BJ (cell line): ENCODE measurements around the gene PRL. TPM values are rescaled to one million over a fixed set of nuclear protein-coding genes. Genes with fewer than 3 reads are reported as not detected.

ENCODE experiments used
- CTCF ChIA-PET: fragments of 350-600 bp; formaldehyde crosslinking; extraction: SDS; loops from one replicate; lab custom pipeline; 2021; ENCODE audit warnings: antibody characterized with exemption, inconsistent platforms; lab: Yijun Ruan, JAX
- POLR2A ChIA-PET: fragments of 300-600 bp; sonication (Branson Sonifier 250); formaldehyde crosslinking; extraction: SDS; loops from one replicate; lab custom pipeline; 2021; ENCODE audit warnings: antibody characterized with exemption; lab: Charles Lee
- DNase-seq: peaks from one replicate; pipeline ENCODE4 v3.0.0-alpha.2; 2011; ENCODE audit warnings: low read depth
- H3K27me3 ChIP-seq: 2 replicates; pipeline ENCODE4 v1.6.0; 2011; ENCODE audit warnings: low read length; ENCODE audit not compliant: control insufficient read depth, insufficient read depth
- H3K36me3 ChIP-seq: 2 replicates; pipeline ENCODE4 v1.5.1; 2011; ENCODE audit warnings: low read length; ENCODE audit not compliant: control insufficient read depth, insufficient read depth
- H3K4me3 ChIP-seq: 2 replicates; pipeline ENCODE4 v1.5.1; 2011; ENCODE audit warnings: low read depth, mild to moderate bottlenecking, control low read depth, low read length
- polyA plus RNA-seq: library from polyadenylated mRNA; depleted of rRNA; stranded (reverse); fragments of >200 nt; gene quantifications from 2 replicates; pipeline ENCODE4 v1.2.3, GENCODE V29; 2011
- TF ChIP-seq, protein P1 (sequence below): IDR thresholded peaks from 2 replicates; pipeline ENCODE4 v1.5.1; 2011; ENCODE audit warnings: low read depth, mild to moderate bottlenecking, control low read depth, inconsistent platforms, low read length, moderate library complexity; ENCODE audit not compliant: insufficient read depth

PRL gene
- polyA plus RNA-seq, 1 experiment = not detected

DNA sequence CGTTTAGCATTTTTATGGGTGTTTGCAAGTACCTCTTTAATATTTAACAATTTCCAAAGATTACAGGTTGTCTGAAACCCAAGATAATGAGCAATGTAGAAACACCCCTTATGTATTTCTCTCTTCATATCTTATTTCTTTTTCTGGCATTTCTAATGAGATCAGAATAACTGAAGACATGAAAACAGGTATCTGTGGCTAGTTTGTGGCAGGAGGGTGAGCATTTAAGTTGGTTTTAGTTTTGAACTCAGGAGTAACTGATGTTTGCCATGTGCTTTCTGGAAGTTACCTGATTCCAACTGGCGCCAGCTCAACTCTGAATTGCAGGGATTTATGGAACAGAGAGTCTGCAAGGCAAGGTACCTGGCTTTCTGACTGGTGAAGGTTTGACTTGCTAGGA, 35.4 kb upstream of the PRL start:
- no peaks in the 10 kb centered on the region for H3K27me3 ChIP-seq
- no peaks in the 10 kb centered on the region for H3K36me3 ChIP-seq
- TF ChIP-seq, protein P1, sequence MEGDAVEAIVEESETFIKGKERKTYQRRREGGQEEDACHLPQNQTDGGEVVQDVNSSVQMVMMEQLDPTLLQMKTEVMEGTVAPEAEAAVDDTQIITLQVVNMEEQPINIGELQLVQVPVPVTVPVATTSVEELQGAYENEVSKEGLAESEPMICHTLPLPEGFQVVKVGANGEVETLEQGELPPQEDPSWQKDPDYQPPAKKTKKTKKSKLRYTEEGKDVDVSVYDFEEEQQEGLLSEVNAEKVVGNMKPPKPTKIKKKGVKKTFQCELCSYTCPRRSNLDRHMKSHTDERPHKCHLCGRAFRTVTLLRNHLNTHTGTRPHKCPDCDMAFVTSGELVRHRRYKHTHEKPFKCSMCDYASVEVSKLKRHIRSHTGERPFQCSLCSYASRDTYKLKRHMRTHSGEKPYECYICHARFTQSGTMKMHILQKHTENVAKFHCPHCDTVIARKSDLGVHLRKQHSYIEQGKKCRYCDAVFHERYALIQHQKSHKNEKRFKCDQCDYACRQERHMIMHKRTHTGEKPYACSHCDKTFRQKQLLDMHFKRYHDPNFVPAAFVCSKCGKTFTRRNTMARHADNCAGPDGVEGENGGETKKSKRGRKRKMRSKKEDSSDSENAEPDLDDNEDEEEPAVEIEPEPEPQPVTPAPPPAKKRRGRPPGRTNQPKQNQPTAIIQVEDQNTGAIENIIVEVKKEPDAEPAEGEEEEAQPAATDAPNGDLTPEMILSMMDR = no peak
- CTCF ChIA-PET = no interaction called here
- H3K4me3 ChIP-seq = no peak overlapping the region
- no peak for DNase-seq
- POLR2A ChIA-PET = no interaction called here

DNA sequence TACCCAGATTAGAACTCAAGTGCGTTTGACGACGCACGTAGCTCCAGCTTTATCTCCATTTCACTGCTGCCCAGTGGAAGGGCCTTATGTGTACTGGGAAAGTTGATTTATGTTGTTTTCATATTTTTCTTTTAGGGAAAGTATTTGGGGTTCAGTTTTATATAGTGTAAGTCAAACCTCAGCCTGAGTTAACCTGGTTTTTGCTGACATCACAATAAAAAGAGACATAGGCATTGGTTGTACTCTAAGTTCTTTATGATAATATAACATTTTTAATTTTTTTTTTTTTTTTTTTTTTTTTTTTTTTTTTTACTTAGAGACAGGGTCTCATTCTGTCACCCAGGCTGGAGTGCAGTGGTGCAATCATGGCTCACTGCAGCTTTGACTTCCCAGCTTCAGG, 34.1 kb upstream of the PRL start:
- TF ChIP-seq, protein P1 = no peak
- H3K4me3 ChIP-seq = no peak overlapping the region
- no peaks in the 10 kb centered on the region for H3K36me3 ChIP-seq
- no peaks in the 10 kb centered on the region for H3K27me3 ChIP-seq
- CTCF ChIA-PET = no interaction called here
- POLR2A ChIA-PET = no interaction called here
- DNase-seq = no peak

DNA sequence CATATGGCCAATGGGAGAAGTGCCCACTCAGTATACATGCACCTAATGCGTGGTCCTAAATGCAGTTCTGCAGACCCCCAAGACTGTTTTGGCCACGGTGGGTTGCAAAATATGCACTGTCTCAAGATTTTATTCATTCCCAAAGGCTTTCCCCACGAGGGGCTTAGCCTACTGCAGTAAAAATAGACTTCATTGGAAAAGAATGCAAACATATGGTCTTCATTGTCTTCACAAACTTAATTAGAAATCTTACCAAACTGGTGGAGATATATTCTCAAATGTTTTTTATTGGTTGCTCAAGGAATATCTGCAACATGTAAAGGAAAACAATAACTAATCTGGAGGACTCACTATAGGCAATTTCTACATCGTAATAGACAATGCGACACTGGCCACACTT, 31.6 kb upstream of the PRL start:
- ChIA-PET CTCF (no interaction called here), POLR2A (no interaction called here)
- DNase-seq = no peak
- Histone ChIP-seq H3K36me3 (no peaks in the 10 kb centered on the region), H3K27me3 (no peaks in the 10 kb centered on the region), H3K4me3 (no peak overlapping the region)
- TF ChIP-seq, protein P1 = no peak

DNA sequence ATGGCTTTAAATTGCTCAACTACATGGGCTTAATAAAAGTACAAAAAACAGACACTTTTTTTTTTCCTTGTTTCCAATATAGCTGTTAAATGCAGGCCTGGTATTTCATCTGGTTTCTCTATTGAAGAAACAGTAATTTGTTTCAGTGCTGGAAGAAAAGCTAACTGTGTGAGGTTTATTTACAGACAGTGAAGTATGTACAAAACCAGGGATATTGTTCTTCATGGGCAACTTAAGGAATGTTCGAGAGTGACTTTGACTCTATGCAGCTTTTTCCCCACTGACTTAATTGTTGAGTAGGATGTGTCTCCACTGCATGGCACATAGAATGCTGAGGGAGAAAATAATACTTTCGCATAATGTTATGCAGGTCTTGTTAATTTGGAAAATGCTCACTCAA, 31.0 kb upstream of the PRL start:
- Histone ChIP-seq H3K4me3 (no peak overlapping the region), H3K36me3 (no peaks in the 10 kb centered on the region), H3K27me3 (no peaks in the 10 kb centered on the region)
- POLR2A ChIA-PET = no interaction called here
- TF ChIP-seq, protein P1 = no peak
- CTCF ChIA-PET = interaction anchor here (0.6 kb wide), 1 partner anchor 10 kb away, joined by 3 read pairs; no protein-coding TSS in a partner anchor
- DNase-seq = no peak

DNA sequence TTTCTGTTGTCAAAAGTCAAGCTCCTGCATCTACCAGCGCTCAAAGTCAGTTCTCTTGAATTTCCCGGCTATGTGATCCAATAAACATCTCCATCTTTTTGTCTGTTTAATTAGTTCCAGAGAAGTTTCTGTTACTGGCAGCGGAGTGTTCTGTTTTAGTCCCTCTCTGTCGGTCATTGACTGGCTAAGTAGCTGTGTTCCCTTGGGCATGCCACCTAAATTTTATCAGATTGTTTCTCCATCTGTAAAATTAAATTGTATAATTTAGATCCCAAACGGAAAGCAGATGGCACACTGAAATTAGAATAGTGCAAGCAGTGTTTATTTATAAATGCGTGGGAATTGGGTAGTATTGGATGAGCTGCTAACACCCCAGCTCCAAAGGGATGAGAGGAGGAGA, 29.7 kb upstream of the PRL start:
- ChIA-PET CTCF (no interaction called here), POLR2A (no interaction called here)
- Histone ChIP-seq H3K36me3 (no peaks in the 10 kb centered on the region), H3K4me3 (no peak overlapping the region), H3K27me3 (no peaks in the 10 kb centered on the region)
- no peak for DNase-seq
- TF ChIP-seq, protein P1 = no peak
